NCI-H2196 (cell line): Measurements from ENCODE around the gene FBXL13.
"Not testable (repeated sequence)": the region's sequence is repeated elsewhere in the genome, so short reads cannot be mapped to it uniquely, and the experiment has no call there.

Experiments
- DNase-seq: peaks from one replicate; lab custom pipeline; 2025; ENCODE audit not compliant: unreplicated experiment; lab: John Stamatoyannopoulos, UW

Gene FBXL13

GRCh38 chr7:103074519-103075336 is at the start of gene FBXL13, which contains the start of gene ARMC10:
Gene FBXL13 (minus strand): TSS chr7:103074796.
Gene ARMC10 (plus strand): TSS chr7:103075140. CDS start chr7:103075273, 133 bp downstream.
- peak; percentile 96 for DNase-seq

- DNase-seq = no peak
These were observed 48.9 kb upstream of the FBXL13 start for GRCh38 chr7:103123529-103123928.

GRCh38 chr7:103121641-103122040 is 47.0 kb upstream of the FBXL13 start:
- DNase-seq = no peak

- DNase-seq = no peak
These were observed 45.8 kb upstream of the FBXL13 start for GRCh38 chr7:103120362-103120761.

GRCh38 chr7:103119791-103120291 is 45.2 kb upstream of the FBXL13 start:
- no peak for DNase-seq

- DNase-seq = no peak
These were observed 42.9 kb upstream of the FBXL13 start for GRCh38 chr7:103117465-103117864.

GRCh38 chr7:103116991-103117390 is 42.4 kb upstream of the FBXL13 start:
- no peak for DNase-seq

GRCh38 chr7:103116511-103116910 is 41.9 kb upstream of the FBXL13 start:
- no peak for DNase-seq

GRCh38 chr7:103115771-103116170 is 41.2 kb upstream of the FBXL13 start:
- no peak for DNase-seq

- DNase-seq = no peak
These were observed 40.0 kb upstream of the FBXL13 start for GRCh38 chr7:103114576-103115008.

GRCh38 chr7:103113164-103113563 is 38.6 kb upstream of the FBXL13 start:
- DNase-seq = no peak

GRCh38 chr7:103106703-103107070 is 32.1 kb upstream of the FBXL13 start:
- not testable (repeated sequence) for DNase-seq

- no peak for DNase-seq
These were observed 31.6 kb upstream of the FBXL13 start for GRCh38 chr7:103106005-103106702.

- no peak for DNase-seq
These were observed 26.9 kb upstream of the FBXL13 start for GRCh38 chr7:103101543-103101942.

GRCh38 chr7:103100348-103100747 is 25.8 kb upstream of the FBXL13 start:
- DNase-seq = no peak

GRCh38 chr7:103097041-103097440 is 22.4 kb upstream of the FBXL13 start:
- DNase-seq = no peak

GRCh38 chr7:103095558-103095957 is 21.0 kb upstream of the FBXL13 start:
- DNase-seq = not testable (repeated sequence)

- DNase-seq = no peak
These were observed 19.5 kb upstream of the FBXL13 start for GRCh38 chr7:103094102-103094501.

- no peak for DNase-seq
These were observed 18.8 kb upstream of the FBXL13 start for GRCh38 chr7:103093429-103093828.

GRCh38 chr7:103092321-103092720 is 17.7 kb upstream of the FBXL13 start:
- DNase-seq = not testable (repeated sequence)

- DNase-seq = no peak
These were observed 8.6 kb upstream of the FBXL13 start for GRCh38 chr7:103083210-103083609.

GRCh38 chr7:103082497-103082896 is 7.9 kb upstream of the FBXL13 start:
- DNase-seq = no peak
